GM21515 (cell line): ENCODE results near the gene B4GALT5.
"Not testable (repeated sequence)": the region's sequence is repeated elsewhere in the genome, so short reads cannot be mapped to it uniquely, and the experiment has no call there.

ENCODE experiments used
- ATAC-seq: cut with Tn5 transposase; IDR thresholded peaks from one replicate; pipeline ENCODE4 v1.9.1; 2021; ENCODE audit not compliant: unreplicated experiment

The B4GALT5 gene

GRCh38 chr20:49631061-49631716 lies 82.5 kb downstream of the B4GALT5 start:
- ATAC-seq = peak; percentile 13

DNA sequence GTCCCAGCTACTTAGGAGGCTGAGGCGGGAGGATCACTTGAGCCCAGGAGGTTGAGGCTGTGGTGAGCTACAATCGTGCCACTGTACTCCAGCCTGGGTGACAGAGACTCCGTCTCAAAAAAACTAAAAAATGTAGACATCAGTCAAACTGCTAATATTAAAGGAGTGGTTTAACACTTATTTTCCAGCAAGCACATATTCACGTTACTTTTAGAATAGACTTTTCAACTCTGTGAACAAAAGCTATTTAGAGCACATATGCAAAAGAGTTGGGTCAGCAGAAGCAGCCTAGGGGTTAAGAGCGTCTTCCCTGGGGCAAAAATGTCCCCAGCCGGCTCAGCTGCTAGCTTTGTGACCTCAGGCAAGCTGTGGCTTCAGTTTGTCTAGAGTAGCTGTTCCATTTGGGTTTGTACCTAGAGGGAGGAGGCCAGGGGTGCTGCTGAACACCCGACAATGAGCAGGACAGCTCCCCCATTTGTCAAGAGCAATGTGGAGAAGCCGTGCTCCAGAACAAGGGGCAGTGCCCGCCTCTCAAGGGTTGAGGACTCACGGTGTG lies 83.2 kb downstream of the B4GALT5 start:
- ATAC-seq = peak; percentile 72

GRCh38 chr20:49629606-49630005 lies 84.1 kb downstream of the B4GALT5 start:
- ATAC-seq = no peak

DNA sequence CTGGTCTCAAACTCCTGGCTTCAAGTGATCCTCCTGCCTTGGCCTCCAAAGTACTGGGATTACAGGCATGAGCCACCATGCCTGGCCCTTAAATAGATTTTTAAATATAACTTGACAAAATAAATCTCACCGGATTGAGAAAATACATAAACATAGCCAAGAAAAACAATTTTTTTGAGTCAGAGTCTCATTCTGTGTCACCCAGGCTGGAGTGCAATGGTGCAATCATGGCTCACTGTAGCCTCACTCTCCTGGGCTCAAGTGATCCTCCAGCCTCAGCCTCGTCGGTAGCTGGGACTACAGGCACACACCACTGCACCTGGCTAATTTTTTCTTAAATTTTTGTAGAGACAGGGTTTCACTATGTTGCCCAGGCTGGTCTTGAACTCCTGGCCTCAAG lies 85.4 kb downstream of the B4GALT5 start:
- ATAC-seq = not testable (repeated sequence)

- ATAC-seq = no peak
Observed at GRCh38 chr20:49627329-49627761, 86.3 kb downstream of the B4GALT5 start.

- ATAC-seq = not testable (repeated sequence)
Observed at GRCh38 chr20:49624988-49625387, 88.7 kb downstream of the B4GALT5 start.

- no peak for ATAC-seq
Observed at GRCh38 chr20:49624317-49624716, 89.4 kb downstream of the B4GALT5 start.

- no peak for ATAC-seq
Observed at GRCh38 chr20:49622243-49622642, 91.4 kb downstream of the B4GALT5 start.

DNA sequence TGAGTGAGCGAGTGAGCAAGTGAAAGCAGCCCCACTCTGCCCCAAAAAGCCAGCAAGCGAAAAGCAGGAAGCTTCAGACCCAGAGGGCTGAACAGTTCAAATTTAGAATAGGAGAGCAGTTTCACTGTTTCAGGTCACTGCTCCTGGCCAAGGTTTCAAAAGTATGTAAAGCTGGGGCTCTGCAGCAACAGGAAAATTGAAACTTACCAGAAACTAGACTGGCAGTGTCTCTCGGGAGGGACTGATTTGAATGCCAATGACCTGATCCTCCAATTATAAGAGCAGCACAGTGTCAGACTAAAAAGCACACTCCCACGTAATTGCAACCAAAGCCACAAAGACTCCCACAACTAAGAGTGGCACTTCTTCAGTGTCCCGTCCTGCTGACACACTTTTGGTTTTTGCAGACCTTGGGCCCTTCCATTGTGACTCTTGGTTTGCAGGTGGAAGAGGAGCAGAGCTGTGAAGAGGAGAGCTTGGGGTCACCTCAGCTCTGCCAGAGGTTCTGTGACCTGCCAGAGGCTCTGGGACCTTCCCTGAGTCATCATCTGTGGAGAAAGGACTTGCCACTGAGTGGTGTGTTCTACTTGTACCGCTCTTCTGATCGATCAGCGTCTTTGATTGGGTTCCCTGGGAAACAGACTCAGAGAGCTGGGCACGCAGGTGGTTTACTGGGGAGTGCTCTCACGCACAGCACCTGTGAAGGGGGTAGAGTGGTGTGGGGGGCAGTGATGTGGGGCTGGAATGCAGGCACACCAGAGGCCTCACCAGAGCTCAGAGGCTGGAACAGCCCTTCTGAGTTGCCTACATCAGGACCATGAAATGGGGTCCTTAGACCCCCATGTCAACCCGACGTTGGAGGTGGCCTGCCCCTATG lies 93.1 kb downstream of the B4GALT5 start:
- ATAC-seq = peak; percentile 72

DNA sequence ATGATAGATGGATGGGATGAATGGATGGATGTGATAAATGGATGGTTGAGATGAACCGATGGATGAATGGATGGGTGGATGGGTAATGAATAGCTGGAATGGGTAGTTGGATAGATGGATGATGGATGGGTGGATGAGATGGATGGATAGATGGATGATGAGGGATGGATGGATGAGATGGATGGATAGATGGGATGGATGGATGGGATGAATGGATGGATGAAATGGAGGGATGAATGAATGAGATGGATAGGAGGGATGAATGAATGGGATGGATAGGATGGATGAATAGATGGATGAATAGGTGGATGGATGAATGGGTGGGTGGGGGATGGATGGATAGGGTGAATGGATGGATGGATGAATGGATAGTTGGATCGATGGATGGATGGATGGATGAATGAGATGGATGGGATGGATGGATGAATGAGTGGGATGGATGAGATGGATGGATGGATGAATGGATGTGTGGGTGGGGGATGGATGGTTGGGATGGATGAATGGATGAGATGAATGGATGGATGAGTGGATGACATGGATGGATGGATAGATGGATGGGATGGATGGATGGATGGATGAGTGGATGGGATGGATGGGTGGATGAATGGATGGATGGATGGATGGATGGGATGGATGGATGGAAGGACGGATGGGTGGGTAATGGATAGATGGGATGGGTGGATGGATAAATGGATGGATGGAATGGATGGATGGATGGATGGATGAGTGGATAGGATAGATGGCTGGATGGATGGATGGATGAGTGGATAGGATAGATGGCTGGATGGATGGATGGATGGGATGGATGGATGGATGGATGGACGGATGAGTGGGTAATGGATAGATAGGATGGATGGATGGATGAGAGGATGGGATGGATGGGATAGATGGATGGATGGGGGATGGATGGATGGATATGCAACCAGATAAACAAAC lies 94.3 kb downstream of the B4GALT5 start:
- no peak for ATAC-seq

DNA sequence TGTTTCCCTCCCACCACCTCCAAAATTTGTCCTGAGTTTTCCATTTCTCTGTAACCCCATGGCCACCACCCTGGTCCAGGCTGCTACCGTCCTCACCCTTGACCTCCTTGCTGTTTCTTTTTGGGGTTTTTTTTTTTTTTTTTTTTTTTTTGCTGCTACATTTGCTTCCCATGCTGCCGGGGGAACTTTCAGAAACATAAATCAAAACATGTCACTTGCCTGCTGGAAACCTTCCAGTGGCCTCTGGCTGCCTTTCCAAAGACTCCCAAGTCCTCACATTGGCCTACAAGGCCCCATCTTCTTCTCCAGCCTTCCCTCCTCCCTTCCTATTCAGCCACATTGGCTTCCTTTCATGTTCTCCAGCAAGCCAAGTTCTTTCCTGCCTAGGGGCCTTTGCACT lies 95.4 kb downstream of the B4GALT5 start:
- ATAC-seq = no peak

GRCh38 chr20:49617394-49617793 lies 96.3 kb downstream of the B4GALT5 start:
- not testable (repeated sequence) for ATAC-seq

GRCh38 chr20:49616154-49617007 lies 97.3 kb downstream of the B4GALT5 start:
- ATAC-seq = no peak

DNA sequence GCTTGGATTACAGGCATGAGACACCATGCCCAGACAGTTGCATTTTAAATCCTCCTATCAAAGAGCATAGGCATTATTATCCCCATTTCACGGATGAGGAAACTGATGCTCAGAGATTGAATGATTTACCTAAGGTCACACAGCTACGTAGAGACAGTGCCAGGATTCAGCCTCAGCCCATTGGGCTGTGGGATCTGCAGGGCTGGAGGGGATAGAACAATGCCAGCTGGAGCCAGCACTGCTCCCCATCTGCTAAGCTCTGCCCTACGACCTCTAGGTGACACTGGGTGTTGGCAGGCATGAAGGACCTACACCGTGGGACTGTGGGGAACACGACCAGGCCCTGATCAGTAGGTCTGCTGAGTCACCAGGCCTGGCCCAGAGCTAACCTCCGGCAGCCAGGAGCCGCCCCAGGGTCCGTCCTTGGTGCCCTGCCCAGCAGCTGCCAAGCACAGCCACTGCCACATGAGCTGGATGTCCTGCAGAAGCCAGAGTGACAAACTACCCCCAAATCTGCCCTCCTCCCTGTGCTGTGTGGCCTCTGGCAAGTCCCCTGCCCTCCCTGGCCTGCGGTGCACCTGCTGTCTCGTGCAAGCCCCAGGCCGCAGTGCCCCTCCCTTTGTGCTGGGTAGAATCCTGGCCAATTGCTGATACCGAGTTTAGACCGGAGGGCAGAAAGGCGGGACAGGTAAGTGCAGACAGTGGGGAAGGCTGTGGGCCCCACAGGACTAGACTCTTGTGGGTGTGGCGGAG lies 98.1 kb downstream of the B4GALT5 start:
- no peak for ATAC-seq

- ATAC-seq = not testable (repeated sequence)
Observed at GRCh38 chr20:49615051-49615400, 98.7 kb downstream of the B4GALT5 start.

DNA sequence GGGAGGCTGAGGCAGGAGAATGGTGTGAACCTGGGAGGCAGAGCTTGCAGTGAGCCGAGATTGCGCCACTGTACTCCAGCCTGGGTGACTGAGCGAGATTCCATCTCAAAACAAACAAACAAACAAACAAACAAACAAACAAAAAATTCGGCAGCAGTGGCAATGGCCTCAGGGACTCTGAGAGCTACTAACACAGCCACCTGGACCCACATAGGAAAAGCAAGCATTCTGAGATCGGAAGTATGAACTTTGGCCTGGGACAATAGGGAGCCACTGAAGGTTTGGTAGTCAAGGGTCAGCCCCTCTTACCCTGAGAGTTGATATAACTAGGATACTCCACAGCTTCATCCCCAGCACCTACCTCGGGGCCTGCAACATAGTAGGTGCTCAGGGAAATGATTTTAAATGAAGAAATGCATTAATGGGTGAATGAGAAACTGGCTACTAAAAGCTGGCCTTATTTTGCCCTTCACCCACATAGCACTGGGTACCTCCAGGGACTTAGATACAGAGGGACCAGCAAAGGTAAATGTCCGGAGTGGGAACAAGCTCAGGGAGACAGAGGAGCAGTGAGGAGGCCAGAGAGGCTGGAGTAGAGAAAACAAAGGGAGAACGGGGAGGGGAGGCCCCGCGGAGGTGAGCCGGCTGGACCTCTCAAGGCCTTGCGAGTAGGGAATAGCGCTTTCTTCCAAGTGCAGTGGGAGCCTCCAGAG lies 99.2 kb downstream of the B4GALT5 start:
- no peak for ATAC-seq

GRCh38 chr20:49612127-49612738 lies 101.4 kb downstream of the B4GALT5 start:
- ATAC-seq = no peak

DNA sequence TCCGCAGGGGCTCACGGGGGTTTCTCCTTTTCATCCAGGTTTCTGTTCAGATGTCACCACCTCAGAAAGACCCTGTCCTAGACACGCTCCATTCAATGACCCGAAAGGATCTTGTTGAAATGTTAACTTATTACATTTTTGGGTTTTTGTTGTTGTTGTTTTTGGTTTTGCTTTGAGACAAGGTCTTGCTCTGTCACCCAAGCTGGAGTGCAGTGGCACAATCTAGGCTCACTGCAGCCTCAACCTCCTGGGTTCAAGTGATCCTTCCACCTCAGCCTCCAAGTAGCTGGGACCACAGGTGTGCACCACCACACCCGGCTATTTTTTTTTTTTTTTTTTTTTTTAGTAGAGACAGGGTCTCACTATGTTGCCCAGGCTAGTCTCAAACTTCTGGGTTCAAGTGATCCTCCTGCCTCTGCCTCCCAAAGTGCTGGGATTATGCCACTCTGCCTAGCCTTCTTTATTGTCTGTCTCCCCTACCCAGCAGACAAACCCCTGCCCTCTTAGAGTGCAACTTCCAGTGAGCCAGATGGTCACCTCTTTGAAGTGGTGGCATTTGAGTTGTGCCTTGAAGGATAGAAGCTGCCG lies 102.0 kb downstream of the B4GALT5 start:
- ATAC-seq = not testable (repeated sequence)
